ENCODE results near the gene TRIM44.
"Not testable (repeated sequence)": the region's sequence is repeated elsewhere in the genome, so short reads cannot be mapped to it uniquely, and the experiment has no call there.

The TRIM44 gene

GRCh38 chr11:35853971-35854370 lies 191.4 kb downstream of the TRIM44 start:
- no peak overlapping the region for H3K4me3 ChIP-seq (replicated peaks; ENCODE audit: low read depth, low read length)
- TF ChIP-seq, protein P1, sequence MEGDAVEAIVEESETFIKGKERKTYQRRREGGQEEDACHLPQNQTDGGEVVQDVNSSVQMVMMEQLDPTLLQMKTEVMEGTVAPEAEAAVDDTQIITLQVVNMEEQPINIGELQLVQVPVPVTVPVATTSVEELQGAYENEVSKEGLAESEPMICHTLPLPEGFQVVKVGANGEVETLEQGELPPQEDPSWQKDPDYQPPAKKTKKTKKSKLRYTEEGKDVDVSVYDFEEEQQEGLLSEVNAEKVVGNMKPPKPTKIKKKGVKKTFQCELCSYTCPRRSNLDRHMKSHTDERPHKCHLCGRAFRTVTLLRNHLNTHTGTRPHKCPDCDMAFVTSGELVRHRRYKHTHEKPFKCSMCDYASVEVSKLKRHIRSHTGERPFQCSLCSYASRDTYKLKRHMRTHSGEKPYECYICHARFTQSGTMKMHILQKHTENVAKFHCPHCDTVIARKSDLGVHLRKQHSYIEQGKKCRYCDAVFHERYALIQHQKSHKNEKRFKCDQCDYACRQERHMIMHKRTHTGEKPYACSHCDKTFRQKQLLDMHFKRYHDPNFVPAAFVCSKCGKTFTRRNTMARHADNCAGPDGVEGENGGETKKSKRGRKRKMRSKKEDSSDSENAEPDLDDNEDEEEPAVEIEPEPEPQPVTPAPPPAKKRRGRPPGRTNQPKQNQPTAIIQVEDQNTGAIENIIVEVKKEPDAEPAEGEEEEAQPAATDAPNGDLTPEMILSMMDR (IDR thresholded peaks at IDR 0.05; ENCODE audit: low read depth, low read length, missing control alignments), result no peak
- no peak for DNase-seq (ENCODE audit: extremely low read depth, low read depth)

- no peak for DNase-seq (ENCODE audit: extremely low read depth, low read depth)
- TF ChIP-seq, protein P1 (IDR thresholded peaks at IDR 0.05; ENCODE audit: low read depth, low read length, missing control alignments), result no peak
- H3K4me3 ChIP-seq (replicated peaks; ENCODE audit: low read depth, low read length), result no peak overlapping the region
These were observed 193.1 kb downstream of the TRIM44 start for GRCh38 chr11:35855671-35856070.

DNA sequence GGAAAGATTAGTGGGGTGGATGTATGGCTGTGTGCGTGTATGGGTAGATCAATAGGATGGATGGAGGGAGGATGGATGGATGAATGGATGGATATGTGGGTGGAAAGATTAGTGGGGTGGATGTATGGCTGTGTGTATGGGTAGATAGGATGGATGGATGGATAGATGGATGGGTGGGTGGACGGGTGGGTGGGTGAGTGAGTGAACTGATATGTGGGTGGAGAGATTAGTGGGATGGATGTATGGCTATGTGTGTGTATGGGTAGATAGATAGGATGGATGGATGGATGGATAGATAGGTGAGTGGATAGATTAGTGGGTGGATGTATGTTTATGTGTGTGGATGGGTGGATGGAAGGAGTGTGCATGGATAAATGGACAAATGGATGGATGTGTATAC lies 193.7 kb downstream of the TRIM44 start:
- no peak overlapping the region for H3K4me3 ChIP-seq (replicated peaks; ENCODE audit: low read depth, low read length)
- DNase-seq (ENCODE audit: extremely low read depth, low read depth), result no peak

GRCh38 chr11:35856756-35857155 lies 194.2 kb downstream of the TRIM44 start:
- TF ChIP-seq, protein P1 (IDR thresholded peaks at IDR 0.05; ENCODE audit: low read depth, low read length, missing control alignments), result no peak
- H3K4me3 ChIP-seq (replicated peaks; ENCODE audit: low read depth, low read length), result no peak overlapping the region
- no peak for DNase-seq (ENCODE audit: extremely low read depth, low read depth)

More for the DNA sequence above, 193.7 kb downstream of the TRIM44 start:
- TF ChIP-seq, protein P1 (IDR thresholded peaks at IDR 0.05; ENCODE audit: low read depth, low read length, missing control alignments), result no peak

DNA sequence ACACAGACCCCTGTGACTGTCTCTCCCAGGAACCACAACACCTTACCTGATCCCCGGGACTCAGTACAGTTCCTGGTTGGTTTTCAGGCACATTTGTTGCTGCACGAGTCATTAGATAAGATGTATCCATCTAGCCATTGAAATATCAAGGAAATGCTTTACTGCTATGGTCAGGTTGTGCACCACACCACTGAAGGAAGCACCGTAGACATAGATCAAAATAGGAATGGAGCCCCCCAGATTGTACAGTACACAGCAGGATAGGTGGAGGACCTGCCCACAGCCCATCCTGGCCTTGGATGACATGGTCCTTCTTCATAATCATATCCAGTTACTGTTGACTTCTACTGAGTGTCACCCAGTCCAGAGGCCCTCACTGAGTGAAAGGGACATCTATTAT lies 195.3 kb downstream of the TRIM44 start:
- no peak for DNase-seq (ENCODE audit: extremely low read depth, low read depth)
- TF ChIP-seq, protein P1 (IDR thresholded peaks at IDR 0.05; ENCODE audit: low read depth, low read length, missing control alignments), result no peak
- no peak overlapping the region for H3K4me3 ChIP-seq (replicated peaks; ENCODE audit: low read depth, low read length)

- no peak for DNase-seq (ENCODE audit: extremely low read depth, low read depth)
- TF ChIP-seq, protein P1 (IDR thresholded peaks at IDR 0.05; ENCODE audit: low read depth, low read length, missing control alignments), result no peak
- no peak overlapping the region for H3K4me3 ChIP-seq (replicated peaks; ENCODE audit: low read depth, low read length)
These were observed 196.7 kb downstream of the TRIM44 start for GRCh38 chr11:35859301-35859700.

DNA sequence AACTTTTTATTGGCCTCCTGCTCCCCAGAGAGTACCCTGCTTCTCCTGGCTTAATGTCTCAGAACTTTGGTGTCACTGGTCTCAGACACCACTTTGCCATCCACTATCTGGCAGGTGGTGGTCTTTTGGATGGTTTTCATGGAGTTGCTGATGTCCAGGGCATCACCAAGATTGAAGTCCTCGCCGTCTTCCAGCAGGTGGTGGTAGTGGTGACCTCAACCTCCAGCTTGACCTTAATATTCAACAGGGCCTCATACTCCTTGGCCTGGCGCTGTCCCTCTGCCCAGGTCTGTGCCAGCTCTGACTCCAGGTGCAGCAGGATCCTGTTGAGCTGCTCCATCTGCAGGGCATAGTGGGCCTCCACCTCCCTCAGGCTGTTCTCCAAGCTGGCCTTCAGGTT lies 197.6 kb downstream of the TRIM44 start:
- not testable (repeated sequence) for H3K4me3 ChIP-seq (replicated peaks; ENCODE audit: low read depth, low read length); DNase-seq (ENCODE audit: extremely low read depth, low read depth)
